GM21529 (cell line): ENCODE data around the gene SLIT3.
"Not testable (repeated sequence)": the region's sequence is repeated elsewhere in the genome, so short reads cannot be mapped to it uniquely, and the experiment has no call there.

Source experiments
- ATAC-seq: cut with Tn5 transposase; IDR thresholded peaks from one replicate; pipeline ENCODE4 v1.9.1; 2021; ENCODE audit not compliant: unreplicated experiment

Gene SLIT3

GRCh38 chr5:168663276-168664004 is 637.5 kb downstream of the SLIT3 start:
- ATAC-seq, result no peak

GRCh38 chr5:168661593-168662485 is 639.1 kb downstream of the SLIT3 start:
- no peak for ATAC-seq

- no peak for ATAC-seq
Measured at GRCh38 chr5:168660691-168661090, 640.2 kb downstream of the SLIT3 start.

- no peak for ATAC-seq
Measured at GRCh38 chr5:168659286-168659847, 641.6 kb downstream of the SLIT3 start.

GRCh38 chr5:168658394-168658793 is 642.5 kb downstream of the SLIT3 start:
- no peak for ATAC-seq

- no peak for ATAC-seq
Measured at GRCh38 chr5:168656633-168657032, 644.3 kb downstream of the SLIT3 start.

- no peak for ATAC-seq
Measured at GRCh38 chr5:168655316-168655715, 645.6 kb downstream of the SLIT3 start.

GRCh38 chr5:168654211-168654721 is 646.7 kb downstream of the SLIT3 start:
- ATAC-seq, result no peak

- ATAC-seq, result no peak
Measured at GRCh38 chr5:168653626-168654025, 647.3 kb downstream of the SLIT3 start.

GRCh38 chr5:168651648-168652047 is 649.3 kb downstream of the SLIT3 start:
- ATAC-seq, result no peak

GRCh38 chr5:168649306-168649705 is 651.6 kb downstream of the SLIT3 start:
- ATAC-seq, result no peak

GRCh38 chr5:168648576-168648975 is 652.4 kb downstream of the SLIT3 start:
- ATAC-seq, result no peak

GRCh38 chr5:168648016-168648415 is 652.9 kb downstream of the SLIT3 start:
- ATAC-seq, result no peak

GRCh38 chr5:168647083-168647482 is 653.9 kb downstream of the SLIT3 start:
- ATAC-seq, result no peak

- ATAC-seq, result no peak
Measured at GRCh38 chr5:168646335-168646734, 654.6 kb downstream of the SLIT3 start.

- ATAC-seq, result no peak
Measured at GRCh38 chr5:168645195-168645594, 655.7 kb downstream of the SLIT3 start.

GRCh38 chr5:168642019-168642418 is 658.9 kb downstream of the SLIT3 start:
- no peak for ATAC-seq

- not testable (repeated sequence) for ATAC-seq
Measured at GRCh38 chr5:168638846-168639245, 662.1 kb downstream of the SLIT3 start.

GRCh38 chr5:168637793-168638192 is 663.1 kb downstream of the SLIT3 start:
- no peak for ATAC-seq

- ATAC-seq, result no peak
Measured at GRCh38 chr5:168637281-168637680, 663.7 kb downstream of the SLIT3 start.

- not testable (repeated sequence) for ATAC-seq
Measured at GRCh38 chr5:168630958-168631357, 670.0 kb downstream of the SLIT3 start.
